C4-2B (cell line): ENCODE data around the gene GLB1L2.
"Not testable (repeated sequence)": the region's sequence is repeated elsewhere in the genome, so short reads cannot be mapped to it uniquely, and the experiment has no call there.

Source experiments
- H3K27ac ChIP-seq: fragments of 450-650 bp; 2 replicates; pipeline ENCODE4 v1.5.1; 2017
- CTCF ChIP-seq: fragments of 450-650 bp; conservative IDR thresholded peaks from 2 replicates; pipeline ENCODE4 v1.5.1; 2017; ENCODE audit warnings: mild to moderate bottlenecking
- ZFX ChIP-seq: fragments of 450-650 bp; IDR thresholded peaks from 2 replicates; pipeline ENCODE4 v1.6.1; 2017

GLB1L2 gene

DNA sequence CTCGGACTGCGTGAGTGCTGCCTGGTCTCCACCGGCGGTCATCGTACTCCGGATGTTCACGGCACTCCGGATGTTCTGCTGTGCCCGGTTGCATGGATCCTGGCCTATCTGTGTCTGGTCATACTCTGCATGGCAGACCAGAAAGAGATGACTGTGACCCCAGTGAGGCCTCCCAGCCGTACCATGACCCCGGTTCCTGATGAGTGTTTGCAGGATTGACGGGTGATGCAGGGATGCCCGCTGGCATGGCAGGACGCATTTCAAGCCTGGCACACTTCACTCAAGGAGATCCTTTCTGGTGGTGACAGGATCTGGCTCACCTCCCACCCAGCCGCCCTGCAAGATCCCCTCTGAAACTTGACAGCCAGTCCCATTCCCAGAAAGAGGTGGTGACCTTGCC, 6.3 kb downstream of the GLB1L2 start:
- H3K27ac ChIP-seq, result no peak overlapping the region
- TF ChIP-seq CTCF (no peak), ZFX (no peak)

DNA sequence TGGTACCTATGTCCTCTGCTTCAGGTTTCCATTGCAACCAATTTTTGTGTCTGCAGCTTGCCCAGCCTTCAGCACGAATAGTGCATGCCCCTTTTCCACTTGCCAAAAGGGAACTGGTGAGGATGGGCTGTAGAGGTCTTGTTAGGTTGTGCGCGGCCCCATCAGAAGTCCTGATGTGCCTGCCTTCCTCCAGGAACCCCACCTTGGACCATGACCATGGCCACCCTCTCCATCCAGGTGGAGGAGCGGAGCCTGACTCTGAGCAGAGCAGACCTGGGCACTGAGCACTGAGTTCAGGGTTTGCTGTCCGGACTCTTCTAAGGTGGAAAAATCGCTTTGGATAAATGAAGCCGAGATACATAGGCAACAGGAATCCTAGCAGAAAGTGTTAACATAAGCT, 6.9 kb downstream of the GLB1L2 start:
- TF ChIP-seq CTCF (no peak), ZFX (no peak)
- H3K27ac ChIP-seq, result no peak overlapping the region

- no peak overlapping the region for H3K27ac ChIP-seq
- no peak for TF ChIP-seq CTCF
- no peak for TF ChIP-seq ZFX
These were observed 8.0 kb downstream of the GLB1L2 start for GRCh38 chr11:134339756-134340155.

DNA sequence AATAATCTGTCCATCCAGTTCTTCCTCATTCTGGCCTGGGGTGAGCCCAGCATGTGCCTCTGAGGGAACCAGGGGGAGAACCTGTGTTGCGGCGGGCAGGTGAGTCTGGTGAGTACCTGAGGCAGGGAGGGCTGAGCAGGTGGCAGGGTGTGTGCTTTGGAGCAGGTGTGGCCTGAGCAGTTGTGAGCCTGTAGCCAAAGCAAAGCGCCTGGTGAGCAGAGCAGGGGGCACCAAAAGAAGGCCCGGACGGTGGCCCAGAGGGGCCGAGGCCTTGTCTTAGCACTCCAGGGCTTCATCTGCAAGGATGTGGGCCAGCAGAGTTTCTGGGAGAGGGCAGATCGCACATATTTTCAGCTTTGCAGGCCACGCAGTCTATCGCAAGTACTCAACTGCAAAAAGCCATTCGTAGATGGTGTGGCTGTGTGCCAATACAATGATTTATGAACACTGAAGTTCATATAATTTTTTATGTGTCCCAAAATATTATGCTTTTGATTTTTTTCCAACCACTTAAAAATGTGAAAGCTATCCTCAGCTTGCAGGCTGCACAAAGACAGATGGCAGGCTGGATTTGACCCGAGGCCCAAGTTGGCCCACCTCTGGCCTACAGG, 8.7 kb downstream of the GLB1L2 start:
- H3K27ac ChIP-seq, result no peak overlapping the region
- no peak for TF ChIP-seq ZFX

- TF ChIP-seq ZFX (no peak), CTCF (no peak)
- H3K27ac ChIP-seq, result no peak overlapping the region
These were observed 10.2 kb downstream of the GLB1L2 start for GRCh38 chr11:134341805-134342571.

GRCh38 chr11:134342572-134343340, 11.0 kb downstream of the GLB1L2 start:
- no peak for TF ChIP-seq CTCF
- no peak for TF ChIP-seq ZFX
- H3K27ac ChIP-seq, result no peak overlapping the region

- H3K27ac ChIP-seq, result no peak overlapping the region
- TF ChIP-seq ZFX (no peak), CTCF (no peak)
These were observed 11.9 kb downstream of the GLB1L2 start for GRCh38 chr11:134343646-134344045.

GRCh38 chr11:134344497-134345236, 12.9 kb downstream of the GLB1L2 start:
- not testable (repeated sequence) for H3K27ac ChIP-seq
